ENCODE results near the gene BCL2A1. TPM values are rescaled to one million over a fixed set of nuclear protein-coding genes. Genes with fewer than 3 reads are reported as not detected.

BCL2A1 gene
- polyA plus RNA-seq, 1 experiment = not detected

- no peaks in the 10 kb centered on the region for H3K36me3 ChIP-seq (ENCODE audit: control insufficient read depth, insufficient read depth, low read length)
- H3K4me3 ChIP-seq (ENCODE audit: low read depth, low read length) = no peak overlapping the region
- no peak for TF ChIP-seq CTCF (IDR thresholded peaks at IDR 0.05; ENCODE audit: insufficient read depth, low read depth, low read length)
- ChIA-PET POLR2A (no interaction called here), CTCF (interaction anchor here (0.9 to 6.8 kb wide), 6 partner anchors 8 to 615 kb away, joined by 3 to 47 read pairs (median 4); no protein-coding TSS in a partner anchor)
- DNase-seq (ENCODE audit: low read depth) = no peak
- no peaks in the 10 kb centered on the region; the same call in 1 of the 2 replicates for H3K27me3 ChIP-seq (ENCODE audit: control insufficient read depth, insufficient read depth, low read length)
These were observed 23.6 kb upstream of the BCL2A1 start for GRCh38 chr15:79994615-79995014.

GRCh38 chr15:79991826-79992225 lies 20.8 kb upstream of the BCL2A1 start:
- Histone ChIP-seq H3K4me3 (ENCODE audit: low read depth, low read length) (no peak overlapping the region), H3K36me3 (ENCODE audit: control insufficient read depth, insufficient read depth, low read length) (no peaks in the 10 kb centered on the region), H3K27me3 (ENCODE audit: control insufficient read depth, insufficient read depth, low read length) (peaks cover 1% of the 10 kb centered on the region; the same call in 1 of the 2 replicates)
- ChIA-PET POLR2A (interaction anchor here (0.5 kb wide), 1 partner anchor 40 kb away, joined by 7 read pairs; no protein-coding TSS in a partner anchor), CTCF (interaction anchor here (0.6 to 6.8 kb wide), 9 partner anchors 9 to 614 kb away, joined by 3 to 47 read pairs (median 4); partner anchors contain the start of gene MTHFS)
- TF ChIP-seq CTCF (IDR thresholded peaks at IDR 0.05; ENCODE audit: insufficient read depth, low read depth, low read length) = no peak
- DNase-seq (ENCODE audit: low read depth) = no peak

GRCh38 chr15:79990997-79991334 lies 20.0 kb upstream of the BCL2A1 start:
- ChIA-PET POLR2A (no interaction called here), CTCF (interaction anchor here (0.5 to 6.8 kb wide), 3 partner anchors 29 to 139 kb away, joined by 3 to 47 read pairs (median 5); partner anchors contain the start of gene MTHFS)
- H3K27me3 ChIP-seq (ENCODE audit: control insufficient read depth, insufficient read depth, low read length) = peaks cover 1% of the 10 kb centered on the region; the same call in 1 of the 2 replicates
- TF ChIP-seq CTCF (IDR thresholded peaks at IDR 0.05; ENCODE audit: insufficient read depth, low read depth, low read length) = no peak
- DNase-seq (ENCODE audit: low read depth) = no peak
- no peak overlapping the region for H3K4me3 ChIP-seq (ENCODE audit: low read depth, low read length)
- no peaks in the 10 kb centered on the region for H3K36me3 ChIP-seq (ENCODE audit: control insufficient read depth, insufficient read depth, low read length)

- POLR2A ChIA-PET = no interaction called here
- no peak for DNase-seq (ENCODE audit: low read depth)
These were observed 19.4 kb upstream of the BCL2A1 start for GRCh38 chr15:79990280-79990996.

More at GRCh38 chr15:79990280-79990996, 19.4 kb upstream of the BCL2A1 start:
- Histone ChIP-seq H3K27me3 (ENCODE audit: control insufficient read depth, insufficient read depth, low read length) (peaks cover 1% of the 10 kb centered on the region; the same call in 1 of the 2 replicates), H3K36me3 (ENCODE audit: control insufficient read depth, insufficient read depth, low read length) (no peaks in the 10 kb centered on the region), H3K4me3 (ENCODE audit: low read depth, low read length) (no peak overlapping the region)
- TF ChIP-seq CTCF (IDR thresholded peaks at IDR 0.05; ENCODE audit: insufficient read depth, low read depth, low read length) = no peak
- CTCF ChIA-PET = interaction anchor here (0.7 to 6.8 kb wide), 4 partner anchors 12 to 609 kb away, joined by 3 to 47 read pairs (median 4); no protein-coding TSS in a partner anchor

Measured in BJ (cell line).